Activated CD8-positive, alpha-beta memory T cell treated with anti-CD3 and anti-CD28 coated beads for 4 hours (primary cell): ENCODE measurements around the gene TUBB2B.
A peak's percentile ranks its signal among the peaks of the same experiment; 100 is the strongest.
"Not testable (repeated sequence)": the region's sequence is repeated elsewhere in the genome, so short reads cannot be mapped to it uniquely, and the experiment has no call there.

Experiments
- DNase-seq, 2 donors: peaks; one replicate each; pipeline ENCODE4 v3.0.0-alpha.2; 2020; ENCODE audit warnings: low read depth in 2 of 2

The TUBB2B gene

GRCh38 chr6:3209114-3210023, 18.1 kb downstream of the TUBB2B start:
- DNase-seq: peak in 1 of 2 donors; percentile 17

- no peak for DNase-seq
These were observed 18.7 kb downstream of the TUBB2B start for GRCh38 chr6:3208775-3209113.

- DNase-seq: no peak
These were observed 19.2 kb downstream of the TUBB2B start for GRCh38 chr6:3208098-3208774.

- DNase-seq: no peak
These were observed 21.0 kb downstream of the TUBB2B start for GRCh38 chr6:3206339-3207015.

- DNase-seq: no peak
These were observed 21.5 kb downstream of the TUBB2B start for GRCh38 chr6:3205913-3206312.

GRCh38 chr6:3204921-3205320, 22.5 kb downstream of the TUBB2B start:
- no peak for DNase-seq

- no peak for DNase-seq
These were observed 24.3 kb downstream of the TUBB2B start for GRCh38 chr6:3202999-3203696.

GRCh38 chr6:3201388-3201787, 26.1 kb downstream of the TUBB2B start:
- DNase-seq: no peak

- no peak for DNase-seq
These were observed 26.8 kb downstream of the TUBB2B start for GRCh38 chr6:3200682-3201081.

GRCh38 chr6:3199382-3199781, 28.1 kb downstream of the TUBB2B start:
- DNase-seq: no peak

GRCh38 chr6:3197734-3198133, 29.7 kb downstream of the TUBB2B start:
- not testable (repeated sequence) for DNase-seq

GRCh38 chr6:3196770-3197169, 30.7 kb downstream of the TUBB2B start:
- DNase-seq: no peak

- DNase-seq: no peak
These were observed 31.6 kb downstream of the TUBB2B start for GRCh38 chr6:3195695-3196497.

- no peak for DNase-seq
These were observed 32.1 kb downstream of the TUBB2B start for GRCh38 chr6:3195420-3195694.

- no peak for DNase-seq
These were observed 32.7 kb downstream of the TUBB2B start for GRCh38 chr6:3194535-3195419.

- DNase-seq: no peak
These were observed 34.2 kb downstream of the TUBB2B start for GRCh38 chr6:3193102-3193849.

GRCh38 chr6:3190779-3191178, 36.7 kb downstream of the TUBB2B start:
- DNase-seq: no peak

GRCh38 chr6:3190056-3190455, 37.4 kb downstream of the TUBB2B start:
- no peak for DNase-seq

GRCh38 chr6:3189192-3189591, 38.3 kb downstream of the TUBB2B start:
- not testable (repeated sequence) for DNase-seq

GRCh38 chr6:3188262-3188661, 39.2 kb downstream of the TUBB2B start:
- no peak for DNase-seq
